ENCODE results near the gene EIPR1.
"Not testable (repeated sequence)": the region's sequence is repeated elsewhere in the genome, so short reads cannot be mapped to it uniquely, and the experiment has no call there.

EIPR1 gene

GRCh38 chr2:3361518-3362389, 15.9 kb downstream of the EIPR1 start:
- no peak overlapping the region for H3K4me3 ChIP-seq (ENCODE audit: low read depth, low read length)
- no peak for DNase-seq (ENCODE audit: low read depth)
- TF ChIP-seq CTCF (IDR thresholded peaks at IDR 0.05; ENCODE audit: control insufficient read depth, extremely low read depth, insufficient read depth) = no peak

- TF ChIP-seq CTCF (IDR thresholded peaks at IDR 0.05; ENCODE audit: control insufficient read depth, extremely low read depth, insufficient read depth) = no peak
- no peak for DNase-seq (ENCODE audit: low read depth)
- H3K4me3 ChIP-seq (ENCODE audit: low read depth, low read length) = no peak overlapping the region
Observed at GRCh38 chr2:3357926-3358325, 19.7 kb downstream of the EIPR1 start.

GRCh38 chr2:3357446-3357845, 20.2 kb downstream of the EIPR1 start:
- DNase-seq (ENCODE audit: low read depth); H3K4me3 ChIP-seq (ENCODE audit: low read depth, low read length): not testable (repeated sequence)

GRCh38 chr2:3356799-3357198, 20.8 kb downstream of the EIPR1 start:
- H3K4me3 ChIP-seq (ENCODE audit: low read depth, low read length) = no peak overlapping the region
- no peak for TF ChIP-seq CTCF (IDR thresholded peaks at IDR 0.05; ENCODE audit: control insufficient read depth, extremely low read depth, insufficient read depth)
- DNase-seq (ENCODE audit: low read depth) = no peak

GRCh38 chr2:3355951-3356569, 21.6 kb downstream of the EIPR1 start:
- no peak for TF ChIP-seq CTCF (IDR thresholded peaks at IDR 0.05; ENCODE audit: control insufficient read depth, extremely low read depth, insufficient read depth)
- DNase-seq (ENCODE audit: low read depth) = no peak
- H3K4me3 ChIP-seq (ENCODE audit: low read depth, low read length) = no peak overlapping the region

GRCh38 chr2:3354986-3355385, 22.6 kb downstream of the EIPR1 start:
- no peak for TF ChIP-seq CTCF (IDR thresholded peaks at IDR 0.05; ENCODE audit: control insufficient read depth, extremely low read depth, insufficient read depth)
- no peak overlapping the region for H3K4me3 ChIP-seq (ENCODE audit: low read depth, low read length)
- DNase-seq (ENCODE audit: low read depth) = no peak

GRCh38 chr2:3349211-3349693, 28.4 kb downstream of the EIPR1 start:
- H3K4me3 ChIP-seq (ENCODE audit: low read depth, low read length) = peak overlapping the region; percentile 49
- no peak for TF ChIP-seq CTCF (IDR thresholded peaks at IDR 0.05; ENCODE audit: control insufficient read depth, extremely low read depth, insufficient read depth)
- DNase-seq (ENCODE audit: low read depth) = peak; percentile 41

All from LNCaP clone FGC (cell line).